ENCODE results near the gene ENTREP1. TPM values are rescaled to one million over a fixed set of nuclear protein-coding genes. Genes with fewer than 3 reads are reported as not detected.

ENTREP1 gene
- total RNA-seq, 2 experiments from 2014 or later: not detected

DNA sequence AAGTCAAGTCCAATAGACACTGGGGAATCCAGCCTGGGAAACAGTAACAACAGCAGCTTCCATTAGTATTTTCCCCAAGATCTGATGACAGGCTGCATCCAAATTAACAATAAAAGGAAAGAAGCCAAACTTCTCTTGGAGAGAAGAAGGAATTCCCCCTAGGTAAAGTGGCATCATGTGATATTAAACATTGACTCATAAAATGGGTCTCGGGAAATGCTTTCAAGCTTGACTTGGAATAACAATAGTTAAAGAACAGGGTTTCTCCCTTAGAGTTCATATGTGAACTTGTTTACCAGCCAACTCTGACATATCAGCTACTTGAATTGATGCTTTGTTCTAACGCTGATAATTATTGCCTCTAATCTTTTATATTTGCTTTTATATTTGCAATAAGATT is 45.4 kb downstream of the ENTREP1 start:
- Histone ChIP-seq H2AFZ (ENCODE audit: low read length) (no peak overlapping the region), H3K79me2 (ENCODE audit: insufficient read depth, low read depth, low read length) (no peaks in the 10 kb centered on the region), H3K36me3 (ENCODE audit: insufficient read depth, low read length) (no peaks in the 10 kb centered on the region), H3K4me1 (ENCODE audit: insufficient read depth, low read length, poor library complexity, severe bottlenecking) (no peaks in the 10 kb centered on the region), H3K9me2 (ENCODE audit: insufficient read depth, low read length) (no peaks in the 10 kb centered on the region), H3K27ac (ENCODE audit: low read depth, low read length, poor library complexity, severe bottlenecking) (no peak overlapping the region), H3K9me3 (ENCODE audit: low read length) (no peaks in the 10 kb centered on the region), H3K4me2 (ENCODE audit: low read length) (no peak overlapping the region), H4K20me1 (ENCODE audit: insufficient read depth, low read length) (no peaks in the 10 kb centered on the region), H3K4me3 (ENCODE audit: low read depth, low read length, poor library complexity, severe bottlenecking) (no peak overlapping the region)
- CTCF ChIA-PET (ENCODE audit: unreplicated experiment): no interaction called here
- TF ChIP-seq, protein P1, sequence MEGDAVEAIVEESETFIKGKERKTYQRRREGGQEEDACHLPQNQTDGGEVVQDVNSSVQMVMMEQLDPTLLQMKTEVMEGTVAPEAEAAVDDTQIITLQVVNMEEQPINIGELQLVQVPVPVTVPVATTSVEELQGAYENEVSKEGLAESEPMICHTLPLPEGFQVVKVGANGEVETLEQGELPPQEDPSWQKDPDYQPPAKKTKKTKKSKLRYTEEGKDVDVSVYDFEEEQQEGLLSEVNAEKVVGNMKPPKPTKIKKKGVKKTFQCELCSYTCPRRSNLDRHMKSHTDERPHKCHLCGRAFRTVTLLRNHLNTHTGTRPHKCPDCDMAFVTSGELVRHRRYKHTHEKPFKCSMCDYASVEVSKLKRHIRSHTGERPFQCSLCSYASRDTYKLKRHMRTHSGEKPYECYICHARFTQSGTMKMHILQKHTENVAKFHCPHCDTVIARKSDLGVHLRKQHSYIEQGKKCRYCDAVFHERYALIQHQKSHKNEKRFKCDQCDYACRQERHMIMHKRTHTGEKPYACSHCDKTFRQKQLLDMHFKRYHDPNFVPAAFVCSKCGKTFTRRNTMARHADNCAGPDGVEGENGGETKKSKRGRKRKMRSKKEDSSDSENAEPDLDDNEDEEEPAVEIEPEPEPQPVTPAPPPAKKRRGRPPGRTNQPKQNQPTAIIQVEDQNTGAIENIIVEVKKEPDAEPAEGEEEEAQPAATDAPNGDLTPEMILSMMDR (conservative IDR thresholded peaks at IDR 0.05; ENCODE audit: low read length): no peak
- TF ChIP-seq EZH2phosphoT487 (IDR thresholded peaks at IDR 0.05; ENCODE audit: borderline replicate concordance, low read depth, low read length): no peak
- no peak for DNase-seq (ENCODE audit: low spot score)
- POLR2A ChIA-PET: interaction anchor here (0.6 kb wide), 1 partner anchor 1928 kb away, joined by 6 read pairs; no protein-coding TSS in a partner anchor
- BruUV-seq (replicated peaks): no TSS peak
- intact Hi-C loops (cut with micrococcal nuclease; ENCODE audit: unreplicated experiment): no loop called here

DNA sequence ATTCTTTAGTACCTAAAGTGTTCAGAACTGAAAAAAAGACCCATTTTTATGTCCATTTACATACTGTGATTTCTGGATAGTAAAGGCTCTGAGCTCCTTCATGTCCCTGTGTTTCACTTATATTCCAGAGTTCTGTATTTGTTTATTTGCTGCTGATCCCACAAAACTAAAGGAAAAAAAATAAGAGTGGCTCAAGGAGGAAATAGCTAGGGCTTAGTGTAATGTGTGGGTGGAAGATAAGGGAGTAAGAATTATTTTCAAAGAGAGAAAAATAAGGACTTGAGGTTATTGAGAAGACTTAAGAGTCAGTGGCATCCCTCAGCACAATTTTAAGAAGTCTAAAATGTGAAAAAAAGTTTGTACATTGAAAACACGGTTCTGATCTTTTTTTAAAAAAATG is 46.0 kb downstream of the ENTREP1 start:
- intact Hi-C loops (cut with micrococcal nuclease; ENCODE audit: unreplicated experiment): no loop called here
- Histone ChIP-seq H3K9me3 (ENCODE audit: low read length) (no peaks in the 10 kb centered on the region), H4K20me1 (ENCODE audit: insufficient read depth, low read length) (no peaks in the 10 kb centered on the region), H3K4me3 (ENCODE audit: low read depth, low read length, poor library complexity, severe bottlenecking) (no peak overlapping the region), H3K36me3 (ENCODE audit: insufficient read depth, low read length) (no peaks in the 10 kb centered on the region), H2AFZ (ENCODE audit: low read length) (no peak overlapping the region), H3K27ac (ENCODE audit: low read depth, low read length, poor library complexity, severe bottlenecking) (no peak overlapping the region), H3K79me2 (ENCODE audit: insufficient read depth, low read depth, low read length) (no peaks in the 10 kb centered on the region), H3K4me1 (ENCODE audit: insufficient read depth, low read length, poor library complexity, severe bottlenecking) (no peaks in the 10 kb centered on the region), H3K4me2 (ENCODE audit: low read length) (no peak overlapping the region), H3K9me2 (ENCODE audit: insufficient read depth, low read length) (no peaks in the 10 kb centered on the region)
- no peak for DNase-seq (ENCODE audit: low spot score)
- BruUV-seq (replicated peaks): no TSS peak
- ChIA-PET POLR2A (interaction anchor here (0.6 kb wide), 1 partner anchor 1927 kb away, joined by 6 read pairs; no protein-coding TSS in a partner anchor), CTCF (ENCODE audit: unreplicated experiment) (no interaction called here)
- TF ChIP-seq, protein P1 (conservative IDR thresholded peaks at IDR 0.05; ENCODE audit: low read length): no peak
- no peak for TF ChIP-seq EZH2phosphoT487 (IDR thresholded peaks at IDR 0.05; ENCODE audit: borderline replicate concordance, low read depth, low read length)

DNA sequence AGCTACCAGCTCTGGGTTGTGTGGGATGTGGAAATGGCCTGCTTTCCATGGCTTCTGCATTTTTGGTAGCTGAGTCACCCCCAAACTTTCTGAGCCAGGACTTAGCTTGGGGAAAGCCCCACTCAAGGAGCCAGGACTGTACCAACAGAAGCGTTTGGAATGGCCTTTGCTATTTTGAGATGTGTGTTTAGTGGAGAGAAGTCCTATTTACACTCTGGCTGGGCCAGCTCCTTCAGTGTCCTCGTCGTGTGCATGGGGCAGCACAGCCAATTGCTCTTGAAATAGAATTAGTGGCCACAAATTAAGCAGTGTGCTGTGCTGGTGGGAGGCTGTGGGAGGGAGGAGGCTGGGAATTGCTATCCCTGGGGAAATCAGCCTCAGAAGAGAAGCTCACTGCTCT is 51.6 kb downstream of the ENTREP1 start:
- H2AFZ ChIP-seq (ENCODE audit: low read length): no peak overlapping the region
- H3K27ac ChIP-seq (ENCODE audit: low read depth, low read length, poor library complexity, severe bottlenecking): no peak overlapping the region
- H3K4me3 ChIP-seq (ENCODE audit: low read depth, low read length, poor library complexity, severe bottlenecking): no peak overlapping the region
- H3K79me2 ChIP-seq (ENCODE audit: insufficient read depth, low read depth, low read length): no peaks in the 10 kb centered on the region
- intact Hi-C loops (cut with micrococcal nuclease; ENCODE audit: unreplicated experiment): no loop called here
- POLR2A ChIA-PET: no interaction called here
- H3K4me2 ChIP-seq (ENCODE audit: low read length): no peak overlapping the region
- H3K9me3 ChIP-seq (ENCODE audit: low read length): no peaks in the 10 kb centered on the region
- CTCF ChIA-PET (ENCODE audit: unreplicated experiment): no interaction called here
- H3K9me2 ChIP-seq (ENCODE audit: insufficient read depth, low read length): no peaks in the 10 kb centered on the region
- no peak for DNase-seq (ENCODE audit: low spot score)
- H4K20me1 ChIP-seq (ENCODE audit: insufficient read depth, low read length): no peaks in the 10 kb centered on the region
- no TSS peak for BruUV-seq (replicated peaks)
- H3K4me1 ChIP-seq (ENCODE audit: insufficient read depth, low read length, poor library complexity, severe bottlenecking): no peaks in the 10 kb centered on the region
- no peaks in the 10 kb centered on the region for H3K36me3 ChIP-seq (ENCODE audit: insufficient read depth, low read length)
- TF ChIP-seq, protein P1 (conservative IDR thresholded peaks at IDR 0.05; ENCODE audit: low read length): no peak
- no peak for TF ChIP-seq EZH2phosphoT487 (IDR thresholded peaks at IDR 0.05; ENCODE audit: borderline replicate concordance, low read depth, low read length)
